MCF 10A (cell line): ENCODE measurements around the gene SNAP29. TPM values are rescaled to one million over a fixed set of nuclear protein-coding genes. Genes with fewer than 3 reads are reported as not detected.
"Not testable (repeated sequence)": the region's sequence is repeated elsewhere in the genome, so short reads cannot be mapped to it uniquely, and the experiment has no call there.

Experiments used
- BruUV-seq: library from RNA; stranded (reverse); fragments of 400-500 nt; replicated peaks from 2 replicates; lab custom pipeline; 2021; lab: Mats Ljungman, UMichigan
- CTCF ChIA-PET: fragments of 300-600 bp; sonication (Branson Sonifier 250); formaldehyde crosslinking; extraction: SDS; loops from one replicate; lab custom pipeline; 2021; ENCODE audit warnings: antibody characterized with exemption, inconsistent platforms; lab: Yijun Ruan, JAX
- POLR2A ChIA-PET: fragments of 300-600, 350-650 bp; sonication (Branson Sonifier 250); formaldehyde crosslinking; extraction: SDS; loops from one replicate; lab custom pipeline; 2020; ENCODE audit warnings: antibody characterized with exemption, inconsistent platforms; lab: Yijun Ruan, JAX
- DNase-seq: peaks from one replicate; pipeline ENCODE4 v3.0.0-alpha.2; 2018; ENCODE audit not compliant: unreplicated experiment
- H3K27ac Mint-ChIP-seq: one replicate; pipeline ENCODE4 v1.8.0; 2022; ENCODE audit warnings: mild to moderate bottlenecking, low read depth, mixed read lengths; ENCODE audit not compliant: unreplicated experiment
- H3K27me3 Mint-ChIP-seq: one replicate; pipeline ENCODE4 v1.8.0; 2022; ENCODE audit warnings: mixed read lengths; ENCODE audit not compliant: insufficient read depth, unreplicated experiment
- H3K36me3 Mint-ChIP-seq: one replicate; pipeline ENCODE4 v1.8.0; 2022; ENCODE audit warnings: mild to moderate bottlenecking, moderate library complexity, mixed read lengths; ENCODE audit not compliant: insufficient read depth, unreplicated experiment
- H3K4me1 Mint-ChIP-seq: one replicate; pipeline ENCODE4 v1.8.0; 2022; ENCODE audit warnings: mixed read lengths; ENCODE audit not compliant: insufficient read depth, unreplicated experiment
- H3K4me3 Mint-ChIP-seq: one replicate; pipeline ENCODE4 v1.8.0; 2022; ENCODE audit warnings: mild to moderate bottlenecking, moderate library complexity, mixed read lengths; ENCODE audit not compliant: unreplicated experiment
- H3K9me3 Mint-ChIP-seq: one replicate; pipeline ENCODE4 v1.8.0; 2022; ENCODE audit warnings: mixed read lengths; ENCODE audit not compliant: unreplicated experiment
- CTCF ChIP-seq: fragments of 200-600 bp; IDR thresholded peaks from one replicate; pipeline ENCODE4 v1.8.0; 2022; ENCODE audit warnings: antibody characterized with exemption, mild to moderate bottlenecking; ENCODE audit not compliant: unreplicated experiment
- intact Hi-C: fragments of 100-400 bp; cut with micrococcal nuclease; formaldehyde crosslinking; loops from 2 replicates; pipeline ENCODE4 v1.14.1; 2022
- total RNA-seq: library from RNA; stranded (reverse); gene quantifications from 2 replicates; pipeline ENCODE4 v1.2.3, GENCODE V29; 2022

Gene SNAP29
- total RNA-seq, 1 experiment from 2014 or later: 28.7 TPM

- no peak for DNase-seq
- CTCF ChIA-PET: interaction anchor here (1.1 to 1.3 kb wide), 2 partner anchors 51 to 57 kb away, joined by 3 read pairs; no protein-coding TSS in a partner anchor
- H3K27ac Mint-ChIP-seq: no peak overlapping the region
Measured at GRCh38 chr22:20834725-20835124, 24.1 kb upstream of the SNAP29 start.

GRCh38 chr22:20836987-20837823, 21.6 kb upstream of the SNAP29 start:
- ChIA-PET POLR2A (no interaction called here), CTCF (no interaction called here)
- Mint-ChIP-seq H3K27ac (no peak overlapping the region), H3K27me3 (no peaks in the 10 kb centered on the region), H3K36me3 (peaks cover 31% of the 10 kb centered on the region), H3K4me1 (peaks cover 6% of the 10 kb centered on the region), H3K4me3 (no peak overlapping the region), H3K9me3 (no peaks in the 10 kb centered on the region)
- intact Hi-C loops: no loop called here
- BruUV-seq: no TSS peak
- no peak for TF ChIP-seq CTCF
- DNase-seq: no peak

More at GRCh38 chr22:20834725-20835124, 24.1 kb upstream of the SNAP29 start:
- Mint-ChIP-seq H3K4me3 (no peak overlapping the region), H3K9me3 (no peaks in the 10 kb centered on the region), H3K36me3 (peaks cover 54% of the 10 kb centered on the region), H3K27me3 (no peaks in the 10 kb centered on the region), H3K4me1 (no peaks in the 10 kb centered on the region)
- no TSS peak for BruUV-seq
- TF ChIP-seq CTCF: no peak
- POLR2A ChIA-PET: no interaction called here
- intact Hi-C loops: no loop called here

GRCh38 chr22:20839354-20839753, 19.5 kb upstream of the SNAP29 start:
- intact Hi-C loops, H3K27me3 Mint-ChIP-seq, H3K27ac Mint-ChIP-seq, H3K4me1 Mint-ChIP-seq, H3K4me3 Mint-ChIP-seq, BruUV-seq, H3K9me3 Mint-ChIP-seq, H3K36me3 Mint-ChIP-seq, POLR2A ChIA-PET, DNase-seq, CTCF ChIA-PET: not testable (repeated sequence)

GRCh38 chr22:20839837-20840645, 18.8 kb upstream of the SNAP29 start:
- Mint-ChIP-seq H3K27me3 (no peaks in the 10 kb centered on the region), H3K27ac (no peak overlapping the region), H3K36me3 (peaks cover 3% of the 10 kb centered on the region), H3K4me3 (no peak overlapping the region), H3K4me1 (peaks cover 6% of the 10 kb centered on the region), H3K9me3 (no peaks in the 10 kb centered on the region)
- ChIA-PET CTCF (interaction anchor here (0.6 kb wide), 1 partner anchor 17 kb away, joined by 3 read pairs; no protein-coding TSS in a partner anchor), POLR2A (no interaction called here)
- intact Hi-C loops: no loop called here
- no TSS peak for BruUV-seq
- DNase-seq: no peak
- TF ChIP-seq CTCF: no peak
